ENCODE results near the gene TTLL5. TPM values are rescaled to one million over a fixed set of nuclear protein-coding genes. Genes with fewer than 3 reads are reported as not detected.

Gene TTLL5
- total RNA-seq, 1 experiment from 2014 or later = 35.7 TPM

DNA sequence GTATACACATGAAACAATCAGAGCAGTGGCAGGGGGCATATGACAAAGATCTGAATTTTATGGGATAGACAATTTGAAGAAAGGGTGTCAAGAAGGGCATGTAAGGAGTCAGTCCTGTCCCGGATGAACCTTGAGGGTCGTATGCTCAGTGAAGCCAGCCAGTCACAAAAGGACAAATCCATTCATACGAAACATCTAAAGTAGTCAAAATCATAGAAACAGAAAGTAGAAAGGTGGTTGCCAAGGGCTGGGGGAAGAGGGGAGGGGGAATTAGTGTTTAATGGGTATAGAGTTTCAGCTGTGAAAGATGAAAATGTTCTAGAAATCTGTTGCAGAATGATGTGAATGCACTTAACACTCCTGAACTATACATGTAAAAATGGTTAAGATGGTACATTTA is 163.3 kb downstream of the TTLL5 start:
- no peak overlapping the region for H3T11ph ChIP-seq (ENCODE audit: low read length)
- no peak overlapping the region for H3K14ac ChIP-seq (ENCODE audit: insufficient read depth, low read length)
- H3K4me1 Mint-ChIP-seq = no peaks in the 10 kb centered on the region
- peaks cover 0 to 14% (median 10%) of the 10 kb centered on the region in 3 experiments; a peak in 5 of 7 replicates for H3K36me3 Mint-ChIP-seq (ENCODE audit: insufficient read depth in 1 of 3, low read depth in 3 of 3)
- no peaks in the 10 kb centered on the region for H3K23me2 ChIP-seq (ENCODE audit: insufficient read length, low read depth, low read length, poor library complexity, severe bottlenecking)
- H3K79me1 ChIP-seq (ENCODE audit: insufficient read depth, low read depth, low read length, poor library complexity, severe bottlenecking) = no peaks in the 10 kb centered on the region
- no peak for DNase-seq
- no peaks in the 10 kb centered on the region for H3K9me3 ChIP-seq (ENCODE audit: control insufficient read depth, low read depth, low read length)
- H2BK12ac ChIP-seq (ENCODE audit: insufficient read length, low read depth, low read length) = no peak overlapping the region
- H4K20me1 ChIP-seq (ENCODE audit: control insufficient read depth, insufficient read depth, insufficient read length) = no peaks in the 10 kb centered on the region
- H3K4me1 ChIP-seq (ENCODE audit: insufficient read depth, low read length) = no peaks in the 10 kb centered on the region
- no peaks in the 10 kb centered on the region for H3K27me3 ChIP-seq (ENCODE audit: insufficient read depth, low read length)
- H2BK5ac ChIP-seq (ENCODE audit: insufficient read length, low read length) = no peak overlapping the region
- no peak overlapping the region for H2BK20ac ChIP-seq (ENCODE audit: low read depth, low read length, poor library complexity, severe bottlenecking)
- H2BK120ac ChIP-seq (ENCODE audit: low read depth, low read length, poor library complexity, severe bottlenecking) = no peak overlapping the region
- no peak overlapping the region for H3K23ac ChIP-seq (ENCODE audit: insufficient read length, low read depth, low read length)
- no peak overlapping the region for H2BK15ac ChIP-seq (ENCODE audit: low read depth, low read length)
- H4K91ac ChIP-seq (ENCODE audit: insufficient read length, low read depth, low read length) = no peak overlapping the region
- no peak overlapping the region for H3K4ac ChIP-seq (ENCODE audit: low read depth, low read length)
- H3K56ac ChIP-seq (ENCODE audit: insufficient read length, low read depth, low read length) = no peak overlapping the region
- H3K4me3 Mint-ChIP-seq = no peak overlapping the region
- H3K4me2 ChIP-seq (ENCODE audit: insufficient read depth, insufficient read length, low read length) = no peak overlapping the region
- no peaks in the 10 kb centered on the region for H3K9me3 Mint-ChIP-seq
- H4K8ac ChIP-seq (replicated peaks; ENCODE audit: insufficient read length, low read depth, low read length) = no peak overlapping the region
- H3K79me2 ChIP-seq (ENCODE audit: insufficient read depth, low read length) = no peaks in the 10 kb centered on the region
- no CpG with 5 or more reads among the region's 3 CpGs for WGBS (ENCODE audit: extremely low coverage, insufficient read length, low lambda C conversion rate)
- H3K9ac ChIP-seq (ENCODE audit: extremely low read depth, insufficient read length, low read length) = no peak overlapping the region
- TF ChIP-seq, protein P1, sequence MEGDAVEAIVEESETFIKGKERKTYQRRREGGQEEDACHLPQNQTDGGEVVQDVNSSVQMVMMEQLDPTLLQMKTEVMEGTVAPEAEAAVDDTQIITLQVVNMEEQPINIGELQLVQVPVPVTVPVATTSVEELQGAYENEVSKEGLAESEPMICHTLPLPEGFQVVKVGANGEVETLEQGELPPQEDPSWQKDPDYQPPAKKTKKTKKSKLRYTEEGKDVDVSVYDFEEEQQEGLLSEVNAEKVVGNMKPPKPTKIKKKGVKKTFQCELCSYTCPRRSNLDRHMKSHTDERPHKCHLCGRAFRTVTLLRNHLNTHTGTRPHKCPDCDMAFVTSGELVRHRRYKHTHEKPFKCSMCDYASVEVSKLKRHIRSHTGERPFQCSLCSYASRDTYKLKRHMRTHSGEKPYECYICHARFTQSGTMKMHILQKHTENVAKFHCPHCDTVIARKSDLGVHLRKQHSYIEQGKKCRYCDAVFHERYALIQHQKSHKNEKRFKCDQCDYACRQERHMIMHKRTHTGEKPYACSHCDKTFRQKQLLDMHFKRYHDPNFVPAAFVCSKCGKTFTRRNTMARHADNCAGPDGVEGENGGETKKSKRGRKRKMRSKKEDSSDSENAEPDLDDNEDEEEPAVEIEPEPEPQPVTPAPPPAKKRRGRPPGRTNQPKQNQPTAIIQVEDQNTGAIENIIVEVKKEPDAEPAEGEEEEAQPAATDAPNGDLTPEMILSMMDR (conservative IDR thresholded peaks at IDR 0.05) = no peak
- H3K27ac ChIP-seq (ENCODE audit: insufficient read length, low read depth, low read length) = no peak overlapping the region
- H3K27ac Mint-ChIP-seq = no peak overlapping the region; a peak in 1 of 7 replicates
- H2AFZ ChIP-seq (ENCODE audit: low read length) = no peak overlapping the region
- H3K27me3 Mint-ChIP-seq (ENCODE audit: low read depth) = no peaks in the 10 kb centered on the region
- no peak overlapping the region for H3K18ac ChIP-seq (ENCODE audit: insufficient read length, low read depth, low read length)
- no peak overlapping the region for H4K5ac ChIP-seq (ENCODE audit: insufficient read length, low read depth, low read length)
- no peak overlapping the region for H2AK5ac ChIP-seq (ENCODE audit: insufficient read length, low read length)
